GM18498 (cell line): ENCODE results near the gene TEX13D.
"Not testable (repeated sequence)": the region's sequence is repeated elsewhere in the genome, so short reads cannot be mapped to it uniquely, and the experiment has no call there.

Experiments
- ATAC-seq: cut with Tn5 transposase; IDR thresholded peaks from one replicate; pipeline ENCODE4 v1.9.1; 2021; ENCODE audit warnings: mild to moderate bottlenecking, moderate library complexity; ENCODE audit not compliant: unreplicated experiment

Gene TEX13D

DNA sequence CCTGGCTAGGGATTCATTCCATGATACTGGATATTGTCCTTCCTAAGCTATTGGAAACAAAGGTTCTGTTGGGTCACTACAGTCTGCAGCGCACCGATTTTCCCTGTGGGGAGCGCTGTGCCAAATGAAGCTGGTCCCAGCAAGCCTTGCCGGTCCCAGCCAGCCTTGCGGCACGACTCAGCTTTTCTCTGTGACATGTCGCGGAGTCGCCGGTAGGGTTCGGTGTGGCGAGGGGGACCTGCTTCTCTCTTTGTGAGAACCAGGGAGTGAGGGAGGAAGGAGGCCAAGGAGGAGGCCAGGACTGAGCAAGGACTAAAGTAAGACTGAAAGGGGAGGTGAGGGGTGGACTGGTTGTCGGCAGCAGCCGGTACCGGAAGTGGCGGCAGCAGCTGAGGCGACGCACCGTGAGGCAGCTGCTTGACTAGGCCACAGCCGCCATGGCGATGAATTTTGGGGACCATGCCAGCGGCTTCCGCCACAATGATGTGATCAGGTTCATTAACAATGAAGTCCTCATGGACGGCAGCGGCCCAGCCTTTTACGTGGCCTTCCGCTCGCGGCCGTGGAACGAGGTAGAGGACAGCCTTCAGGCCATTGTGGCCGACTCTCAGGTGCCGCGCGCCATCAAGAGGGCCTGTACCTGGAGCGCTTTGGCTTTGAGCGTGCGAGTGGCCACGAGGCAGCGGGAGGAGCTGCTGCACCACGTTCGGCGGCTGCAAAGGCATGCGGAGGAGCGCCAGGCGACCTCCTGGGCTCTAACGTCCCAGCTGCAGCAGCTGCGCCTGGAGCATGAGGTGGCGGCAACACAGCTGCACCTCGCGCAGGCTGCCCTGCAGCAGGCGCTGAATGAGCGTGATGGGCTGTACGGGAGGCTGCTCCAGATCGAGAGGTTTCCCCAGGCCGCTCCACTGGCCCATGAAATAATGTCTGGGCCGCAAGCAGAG lies at the start of gene TEX13D:
Gene TEX13D, plus strand, starts transcription at position 180 of the 944 bp plus-strand sequence. Its CDS starts 258 bp downstream, at position 438.
- ATAC-seq: no peak

DNA sequence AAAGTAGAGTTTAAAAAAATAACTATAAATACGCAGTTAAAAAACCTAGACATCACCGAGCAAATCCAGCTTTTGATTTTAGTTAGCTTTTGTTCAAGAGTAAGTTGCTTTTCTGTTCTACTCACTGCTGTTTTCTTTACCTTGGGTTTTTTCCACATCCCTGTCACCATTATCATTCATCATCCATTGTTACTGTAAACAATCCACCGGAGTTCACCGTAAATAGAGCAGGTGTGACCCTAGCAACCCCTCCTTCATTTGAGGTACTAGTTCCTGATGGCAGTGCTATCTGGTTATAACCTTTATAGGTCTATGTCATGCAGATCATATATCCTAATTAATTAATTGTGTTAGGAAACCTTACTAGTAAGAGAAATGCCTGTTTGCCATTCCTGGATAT lies 43.0 kb upstream of the TEX13D start:
- ATAC-seq: no peak

DNA sequence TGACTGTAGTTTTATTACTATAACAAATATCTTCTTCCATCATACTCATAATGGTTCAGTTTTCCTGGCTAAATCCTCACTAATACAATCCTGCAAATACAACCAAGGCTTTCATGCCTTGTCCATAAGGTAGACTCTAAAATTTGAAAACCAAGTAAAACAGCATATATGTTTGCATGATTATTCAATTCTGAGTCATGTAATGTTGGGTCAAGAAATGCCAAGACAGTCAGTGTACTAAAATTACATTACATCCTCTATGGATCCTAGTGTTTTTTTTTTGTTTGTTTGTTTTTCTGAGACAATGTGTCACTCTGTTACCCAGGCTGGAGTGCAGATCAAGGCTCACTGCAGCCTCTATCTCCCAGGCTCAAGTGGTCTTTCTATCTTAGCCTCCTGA lies 38.6 kb upstream of the TEX13D start:
- ATAC-seq: no peak

DNA sequence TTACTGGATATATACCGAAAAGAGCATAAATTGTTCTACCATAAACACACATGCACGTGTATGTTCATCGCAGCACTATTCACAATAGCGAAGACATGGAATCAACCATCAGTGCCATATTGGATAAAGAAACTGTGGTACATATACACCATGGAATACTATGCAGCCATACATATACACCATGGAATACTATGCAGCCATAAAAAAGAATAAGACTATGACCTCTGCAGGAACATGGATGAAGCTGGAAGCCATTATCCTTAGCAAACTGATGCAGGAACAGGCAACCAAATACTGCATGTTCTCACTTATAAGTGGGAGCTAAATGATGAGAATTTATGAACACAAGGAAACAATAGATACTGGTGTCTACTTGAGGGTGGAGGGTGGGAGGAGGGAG lies 33.1 kb upstream of the TEX13D start:
- not testable (repeated sequence) for ATAC-seq

DNA sequence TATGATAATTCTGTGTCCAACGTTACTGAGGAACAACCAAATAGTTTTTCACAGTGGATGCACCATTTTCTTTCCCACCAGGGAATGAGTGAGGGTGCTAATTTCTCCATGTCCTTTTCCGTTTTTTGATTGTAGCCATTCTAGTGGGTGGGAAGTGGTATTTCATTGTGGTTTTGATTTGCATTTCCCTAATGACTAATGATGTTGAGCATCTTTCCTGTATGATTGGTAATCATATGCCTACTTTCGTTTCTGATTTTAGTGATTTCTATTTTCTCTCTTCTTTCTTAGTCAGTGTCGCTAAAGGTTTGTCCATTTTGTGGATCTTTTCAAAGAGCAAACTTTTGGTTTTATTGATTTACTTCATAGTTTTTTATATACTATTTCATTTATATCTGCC lies 32.1 kb upstream of the TEX13D start:
- ATAC-seq: no peak

DNA sequence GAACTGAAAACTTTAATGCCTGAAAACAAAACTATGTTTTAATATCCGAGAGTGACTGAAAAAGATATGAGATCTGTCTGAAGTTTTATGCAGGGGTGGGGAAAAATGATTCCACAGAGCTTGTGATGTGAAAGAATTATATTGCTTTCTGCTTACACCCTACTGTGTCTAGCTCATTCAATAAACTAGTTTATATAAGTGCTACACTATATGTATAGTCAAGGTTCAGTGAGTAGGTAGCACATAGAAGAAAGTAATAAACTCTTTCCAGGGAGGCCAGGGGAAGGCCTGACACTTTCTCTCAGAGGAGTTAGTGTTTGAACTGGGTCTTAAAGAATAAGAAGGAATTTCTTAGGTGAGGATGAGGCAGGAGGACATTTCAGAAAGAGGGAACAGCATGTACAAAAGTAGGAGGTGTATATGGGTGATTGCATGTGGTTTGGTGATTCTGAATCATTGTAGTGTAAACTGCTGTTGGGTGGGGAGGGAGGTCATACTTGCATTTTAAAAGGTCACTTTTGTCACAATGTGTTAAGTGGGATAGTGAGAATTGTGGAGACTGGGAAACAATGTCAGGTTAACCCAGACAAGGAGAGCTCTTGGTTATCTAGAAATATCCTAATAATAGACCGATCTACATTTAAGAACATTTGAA lies 25.1 kb upstream of the TEX13D start:
- no peak for ATAC-seq

DNA sequence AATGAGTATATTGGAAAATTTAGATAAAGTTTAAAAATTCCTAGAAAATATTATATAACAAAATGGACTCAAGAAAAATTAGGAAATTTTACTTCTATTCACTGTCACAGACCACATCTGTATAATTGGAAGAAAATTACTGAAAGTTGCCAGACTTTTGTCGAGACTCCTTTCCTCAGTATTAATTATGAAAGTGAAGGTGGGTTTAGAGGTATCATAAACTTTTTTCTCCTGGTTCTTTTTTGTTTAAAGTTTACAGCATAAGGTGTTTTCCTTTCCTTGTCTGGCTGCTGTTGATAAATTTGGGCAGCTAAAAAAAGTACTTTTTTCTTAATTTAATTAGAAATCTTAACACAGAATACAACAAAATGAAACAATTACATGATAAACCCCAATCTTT lies 6.7 kb upstream of the TEX13D start:
- no peak for ATAC-seq

DNA sequence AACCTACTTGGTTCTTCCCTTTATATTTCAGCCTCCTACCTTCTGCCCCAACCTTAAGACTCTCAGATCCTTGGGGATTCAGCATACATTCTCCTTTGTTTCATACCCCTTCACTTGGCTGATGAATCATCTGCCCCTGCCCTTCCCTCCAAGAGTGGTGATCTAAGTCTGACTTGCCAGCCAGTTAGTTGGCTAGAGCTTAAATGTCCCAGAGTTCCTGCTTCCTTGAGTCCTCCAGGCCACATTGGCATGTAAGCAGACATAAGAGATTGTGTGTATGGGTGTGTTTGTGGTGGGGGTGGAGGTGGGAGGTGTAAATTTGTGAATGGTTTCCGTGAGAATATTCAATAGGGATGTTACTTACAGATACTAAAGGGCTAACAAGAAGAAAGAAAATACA lies 3.7 kb upstream of the TEX13D start:
- no peak for ATAC-seq

DNA sequence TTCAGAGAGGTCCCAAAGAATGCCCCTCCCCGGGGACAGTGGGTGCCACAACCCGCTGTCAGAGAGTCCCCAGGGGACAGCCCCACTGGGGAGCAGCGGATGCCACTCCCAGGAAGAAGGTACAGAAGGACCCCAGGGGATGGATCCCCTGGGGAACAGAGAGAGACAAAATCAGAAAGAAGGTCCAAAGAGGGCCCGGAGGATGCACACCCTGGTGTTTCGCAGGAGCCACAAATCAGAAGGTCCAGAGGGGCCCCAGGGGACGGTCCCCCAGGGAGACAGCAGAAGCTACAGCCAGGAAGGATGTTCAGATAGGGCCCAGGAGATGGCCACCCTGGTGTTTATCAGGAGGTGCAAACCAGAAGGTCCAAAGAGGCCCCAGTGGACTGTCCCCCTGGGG lies 1.4 kb downstream of the TEX13D start:
- ATAC-seq: no peak

DNA sequence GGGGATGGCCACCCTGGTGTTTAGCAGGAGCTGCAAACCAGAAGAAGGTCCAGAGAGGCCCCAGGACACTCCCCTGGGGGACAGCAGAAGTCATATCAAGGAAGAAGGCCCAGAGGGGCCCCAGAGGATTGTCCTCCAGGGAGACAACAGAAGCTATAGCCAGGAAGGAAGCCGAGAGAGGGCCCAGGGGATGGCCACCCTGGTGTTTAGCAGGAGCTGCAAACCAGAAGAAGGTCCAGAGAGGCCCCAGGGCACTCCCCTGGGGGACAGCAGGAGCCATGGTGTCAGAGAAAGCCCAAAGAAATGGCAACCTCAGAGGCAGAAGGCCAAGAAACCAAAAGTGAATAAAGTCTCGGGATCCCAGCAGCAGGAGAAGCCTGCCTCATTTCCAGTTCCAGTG lies 2.1 kb downstream of the TEX13D start:
- ATAC-seq: not testable (repeated sequence)

DNA sequence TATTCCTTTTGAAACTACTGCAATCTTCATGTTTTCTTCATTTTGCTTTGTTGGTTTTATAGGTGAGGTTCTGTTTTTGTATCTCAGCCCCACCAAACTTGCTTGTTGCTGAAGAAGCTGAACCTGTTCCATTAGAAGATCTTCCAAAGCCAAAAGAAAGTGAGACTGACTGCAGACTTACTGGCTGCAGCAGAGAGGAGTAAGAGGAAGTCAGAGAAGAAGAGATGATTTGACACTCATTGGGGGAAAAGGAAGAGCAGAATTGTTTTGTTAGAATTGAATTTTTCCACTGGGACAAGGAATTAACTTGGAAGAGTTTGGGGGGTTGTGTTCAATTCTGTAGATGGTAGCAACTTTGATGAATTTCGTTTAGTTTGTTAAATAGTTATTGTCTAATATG lies 3.1 kb downstream of the TEX13D start:
- ATAC-seq: no peak

DNA sequence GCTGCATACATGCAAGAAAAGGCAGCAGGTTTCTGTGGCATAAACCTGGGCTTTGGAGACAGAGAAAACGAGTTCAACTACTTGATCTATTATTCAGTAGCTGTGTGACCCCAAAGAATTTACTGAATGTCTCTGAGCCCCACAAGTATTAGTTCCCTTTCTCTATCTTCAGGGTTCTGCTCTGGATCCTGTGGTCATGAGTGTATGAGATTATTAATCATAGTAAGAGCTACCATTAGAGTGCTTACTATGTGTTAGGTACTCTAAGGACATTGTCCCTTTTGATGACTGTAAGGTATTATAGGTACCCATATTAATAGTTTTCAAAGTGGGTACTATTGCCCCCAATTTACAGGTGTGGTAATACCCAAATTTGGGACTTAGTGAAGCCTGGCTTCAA lies 5.5 kb downstream of the TEX13D start:
- no peak for ATAC-seq

DNA sequence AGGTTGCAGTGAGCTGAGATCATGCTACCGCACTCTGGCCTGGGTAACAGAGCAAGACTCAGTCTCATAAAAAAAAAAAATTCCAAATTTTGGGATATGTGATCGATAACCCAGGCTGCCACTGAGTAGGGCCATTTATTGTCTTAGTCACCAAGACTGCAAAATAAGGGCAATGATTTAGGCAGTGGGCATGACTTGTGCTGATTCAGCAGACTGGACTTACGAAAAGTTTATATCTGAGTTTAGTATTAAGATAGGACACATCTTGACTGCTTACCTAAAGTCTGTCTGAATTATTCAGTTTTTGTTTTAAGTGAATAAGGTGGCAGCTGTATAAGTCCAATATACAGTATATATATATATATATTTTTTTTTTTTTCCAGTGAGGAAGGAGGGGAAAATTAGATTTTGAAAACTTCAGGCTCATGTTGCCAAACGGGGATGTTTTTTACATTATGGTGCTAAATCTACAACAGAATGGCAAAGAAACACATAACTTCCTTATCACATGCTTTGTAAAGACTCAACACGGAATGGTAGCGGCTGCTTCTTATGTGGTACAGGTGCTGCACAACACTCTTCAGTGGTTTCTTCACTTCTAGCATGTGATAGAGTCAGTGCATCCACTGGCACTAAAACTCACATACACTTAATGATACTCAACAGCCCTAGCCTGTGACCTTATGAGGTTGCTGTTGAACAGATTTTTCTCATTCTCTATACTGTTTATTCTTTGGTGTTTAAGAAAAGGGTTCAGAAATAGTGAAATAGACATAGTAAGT lies 6.5 kb downstream of the TEX13D start:
- no peak for ATAC-seq

DNA sequence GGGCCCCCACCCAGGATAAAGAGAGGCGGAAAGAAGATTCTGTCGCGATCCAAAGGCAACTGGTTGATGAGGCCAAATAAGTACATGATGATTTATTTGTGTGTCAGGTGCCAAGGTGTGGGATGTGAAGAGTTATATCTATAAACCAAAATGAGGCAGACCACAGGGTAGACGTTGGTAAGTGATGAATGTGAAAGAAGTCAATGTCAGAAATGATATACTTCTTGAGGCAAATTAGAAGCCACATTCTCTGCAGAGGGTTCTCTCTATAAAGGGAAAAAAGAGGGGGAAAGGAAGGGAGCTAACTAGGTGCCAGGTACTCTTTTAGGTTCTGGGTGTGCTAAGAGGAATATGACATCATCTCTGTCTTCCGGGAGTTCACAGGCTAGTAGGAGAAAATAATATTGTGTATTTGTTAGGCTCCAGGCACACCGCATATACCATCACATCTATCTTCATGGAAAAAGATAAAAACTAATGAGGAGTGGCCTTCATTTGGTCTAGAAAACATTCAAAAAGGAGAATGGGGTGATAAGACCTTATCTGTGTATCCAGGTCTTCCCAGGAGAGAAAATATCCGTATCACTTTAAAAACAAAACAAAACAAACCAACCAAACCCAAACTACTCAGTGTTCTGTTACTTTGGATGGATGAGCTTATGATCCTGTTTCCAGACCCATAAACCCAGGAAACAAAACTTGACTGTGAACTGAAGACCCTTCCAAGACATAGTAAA lies 9.1 kb downstream of the TEX13D start:
- ATAC-seq: no peak

DNA sequence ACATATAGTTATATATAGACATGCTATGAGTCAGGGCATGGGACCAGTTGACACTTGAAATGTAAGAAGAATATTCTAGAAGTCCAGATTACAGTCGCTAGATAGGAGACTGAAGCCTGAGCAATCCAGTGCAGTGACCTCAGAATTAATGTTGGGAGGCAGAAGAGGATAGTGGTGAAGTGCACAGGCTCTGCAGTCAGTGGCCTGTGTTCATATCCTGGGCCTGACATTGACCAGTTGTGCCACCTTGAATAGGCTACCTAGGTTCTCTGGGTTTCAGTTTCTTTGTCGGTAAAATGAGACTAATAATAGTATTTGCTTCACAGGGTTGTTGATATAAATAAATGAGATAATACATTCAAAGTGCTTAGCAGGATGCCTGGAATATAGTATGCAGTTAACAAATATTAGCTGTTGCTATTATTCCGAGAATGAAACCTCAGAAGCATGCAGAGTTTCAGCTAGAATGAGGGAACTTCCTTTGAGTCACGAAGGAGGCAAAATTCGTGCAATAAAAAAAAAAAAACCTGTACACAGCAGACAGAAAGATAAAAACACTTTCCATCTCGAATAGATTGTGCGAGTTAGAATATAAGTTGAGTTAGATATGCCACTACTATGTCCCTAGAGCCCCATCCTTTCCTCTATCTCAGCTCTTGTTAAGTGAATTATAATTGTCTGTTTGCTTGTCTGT lies 9.9 kb downstream of the TEX13D start:
- ATAC-seq: no peak

DNA sequence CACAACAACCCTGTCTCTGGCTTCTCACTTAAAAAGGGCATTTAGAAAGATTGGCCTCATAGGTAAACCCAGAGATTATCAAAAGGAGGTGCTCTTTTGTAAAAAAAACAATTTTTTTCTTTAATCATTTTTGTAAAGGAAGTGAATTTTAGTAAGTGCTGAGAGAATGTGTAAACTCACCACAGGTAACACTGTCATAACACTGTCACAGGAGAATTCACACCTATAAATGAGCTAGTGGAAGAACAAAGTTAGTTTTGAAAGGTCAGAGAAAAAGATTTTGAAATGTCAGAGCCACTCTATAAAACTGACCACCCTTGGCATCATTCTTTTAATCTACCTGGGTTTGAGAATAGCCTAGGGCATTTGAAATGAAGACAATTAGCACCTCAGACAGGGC lies 10.6 kb downstream of the TEX13D start:
- no peak for ATAC-seq

DNA sequence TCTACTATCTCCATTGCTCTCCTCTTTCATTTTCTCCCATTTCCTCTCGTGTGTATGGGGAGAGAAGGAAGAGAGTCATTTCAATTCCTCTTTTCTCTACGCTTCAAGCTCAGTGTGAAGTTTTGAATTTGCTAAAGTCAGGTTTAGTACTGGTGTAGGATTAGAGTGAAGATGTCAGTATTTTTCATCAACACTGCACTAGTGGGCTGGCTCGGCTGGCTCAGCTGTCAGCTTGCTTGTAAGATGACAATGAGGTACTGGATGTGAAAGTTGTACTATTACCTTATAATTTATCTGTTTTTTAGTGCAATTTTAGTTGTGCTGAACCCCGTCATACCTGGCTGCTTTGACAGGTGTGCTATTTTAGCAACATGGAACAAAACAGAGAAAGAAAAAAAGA lies 11.8 kb downstream of the TEX13D start:
- no peak for ATAC-seq

DNA sequence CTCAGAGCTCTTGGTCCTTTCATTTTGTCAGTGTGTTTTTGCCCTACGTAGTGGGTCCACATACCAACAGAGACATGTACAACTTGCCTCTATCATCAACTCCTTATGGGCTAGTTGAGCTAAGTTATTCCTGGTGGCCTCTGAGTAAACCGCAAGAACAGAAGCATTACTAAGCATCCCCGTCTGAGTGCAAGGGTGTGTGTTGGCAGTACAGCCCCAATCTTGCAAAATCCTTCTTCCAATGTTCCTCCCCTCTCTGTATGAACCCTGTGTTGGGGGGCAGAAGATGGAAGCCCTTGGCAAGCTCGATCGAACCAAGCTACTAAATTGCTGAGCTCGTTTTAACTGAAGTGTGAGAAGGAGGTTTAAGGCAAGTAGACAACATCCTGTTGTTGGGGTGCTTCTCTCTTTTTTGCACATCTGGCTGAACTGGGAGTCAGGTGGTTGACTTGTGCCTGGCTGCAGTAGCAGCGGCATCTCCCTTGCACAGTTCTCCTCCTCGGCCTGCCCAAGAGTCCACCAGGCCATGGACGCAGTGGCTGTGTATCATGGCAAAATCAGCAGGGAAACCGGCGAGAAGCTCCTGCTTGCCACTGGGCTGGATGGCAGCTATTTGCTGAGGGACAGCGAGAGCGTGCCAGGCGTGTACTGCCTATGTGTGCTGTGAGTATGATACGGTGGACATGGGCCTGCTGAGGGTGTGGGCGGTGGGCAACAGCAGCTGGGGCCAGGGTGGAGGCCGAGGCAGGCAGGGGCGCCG lies 13.8 kb downstream of the TEX13D start, which contains the start of gene SH2D1A:
Gene SH2D1A, plus strand, starts transcription at position 447 of the 760 bp plus-strand sequence. Its CDS starts 80 bp downstream, at position 527.
- ATAC-seq: no peak

DNA sequence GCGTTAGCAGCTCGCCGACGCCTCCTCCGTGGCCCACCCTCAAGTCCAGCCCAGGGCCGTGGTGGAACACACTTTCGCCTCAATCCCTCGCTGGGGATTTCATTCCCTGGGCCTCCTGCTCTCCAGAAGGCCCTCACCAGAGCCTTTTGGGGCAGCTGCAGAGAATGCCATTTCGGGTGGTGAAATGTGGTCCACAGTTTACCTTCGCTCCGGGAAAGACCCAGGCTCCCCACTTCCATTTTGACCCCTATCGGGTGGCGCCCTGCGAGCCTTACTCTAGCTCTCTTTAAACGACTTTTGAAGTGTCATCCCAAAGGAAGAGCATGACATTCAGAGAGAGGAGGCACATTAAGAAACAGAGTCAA lies 14.4 kb downstream of the TEX13D start:
- no peak for ATAC-seq
